GM21825 (cell line): Measurements from ENCODE around the gene TPM1.

ENCODE experiments used
- ATAC-seq: cut with Tn5 transposase; IDR thresholded peaks from one replicate; pipeline ENCODE4 v1.9.1; 2021; ENCODE audit warnings: mild to moderate bottlenecking, moderate library complexity; ENCODE audit not compliant: unreplicated experiment

TPM1 gene

DNA sequence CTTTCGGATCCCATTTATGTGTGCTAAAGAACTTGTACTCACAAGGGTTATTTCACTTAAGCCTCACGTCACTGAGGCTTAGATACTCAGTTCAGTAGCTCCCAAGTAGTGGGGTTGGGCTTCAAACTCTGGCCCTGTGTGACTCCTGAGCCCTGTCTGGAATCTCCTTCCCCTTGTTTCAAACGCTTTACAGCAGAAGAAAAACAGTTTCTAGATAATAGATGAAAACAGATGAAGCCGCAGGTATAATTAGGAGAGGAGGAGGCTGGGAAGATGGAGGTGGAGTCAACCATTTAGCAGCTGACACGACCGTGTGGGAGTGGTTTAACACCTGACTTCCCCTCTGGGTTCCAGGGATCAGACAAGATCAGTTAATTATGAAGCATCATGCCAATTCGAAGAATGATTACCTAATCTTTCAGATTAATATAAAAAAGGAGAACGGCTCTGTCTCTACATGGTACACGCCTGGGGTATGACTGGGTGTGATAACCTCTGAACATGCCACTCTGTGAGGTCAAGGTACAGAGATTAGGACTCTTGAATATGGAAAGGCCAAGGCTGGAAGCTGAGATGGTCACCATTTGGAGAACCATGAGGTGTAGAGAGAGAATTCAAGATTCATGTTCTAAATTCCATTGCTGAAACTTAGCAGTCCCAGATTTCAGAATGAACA, 31.1 kb downstream of the TPM1 start:
- ATAC-seq = no peak

DNA sequence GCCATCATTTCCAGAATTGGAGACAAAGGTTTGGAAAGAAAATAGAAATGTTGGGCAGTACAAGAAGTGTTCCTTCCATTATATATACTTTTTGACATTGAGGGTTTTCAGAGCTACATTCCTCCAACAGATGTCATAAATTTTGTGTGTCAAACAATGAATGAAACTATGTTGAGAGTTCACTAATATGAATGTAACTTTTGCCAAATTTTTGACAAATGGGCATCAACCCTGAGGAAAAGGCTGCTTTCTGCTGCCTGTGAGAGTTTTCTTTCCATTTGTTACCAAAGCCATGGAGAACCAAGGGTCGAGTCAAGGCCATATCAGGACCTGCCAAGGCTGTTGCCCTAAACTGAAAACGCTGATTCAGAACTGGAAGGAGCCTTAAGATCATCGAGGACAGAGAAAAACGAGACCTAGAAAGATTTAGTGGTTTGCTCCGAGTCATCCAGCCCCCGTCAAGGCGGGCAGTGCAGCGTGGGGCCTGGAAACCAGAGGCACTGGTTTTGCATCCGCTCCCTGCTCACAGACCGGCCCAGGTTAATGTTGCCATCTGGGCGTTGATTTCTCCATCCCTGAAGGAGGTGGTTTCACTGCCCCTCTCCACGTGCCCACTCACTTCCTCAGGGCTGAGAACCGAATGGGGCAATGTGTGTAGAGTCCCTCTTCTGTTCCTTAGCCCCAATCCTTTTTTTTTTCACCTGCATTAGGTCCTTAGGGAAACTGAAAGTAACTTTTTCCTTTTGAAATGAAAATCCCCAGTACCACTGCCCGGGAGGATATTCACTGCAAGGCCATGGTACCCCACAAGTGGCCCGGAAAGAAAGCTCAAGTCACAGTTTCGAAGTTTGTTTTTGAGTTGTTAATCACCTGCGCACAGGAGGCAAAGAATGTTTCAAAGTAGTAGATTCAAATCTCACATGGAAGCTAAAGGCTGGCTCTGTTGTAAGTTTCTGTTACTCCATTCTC, 32.8 kb downstream of the TPM1 start:
- ATAC-seq = no peak

DNA sequence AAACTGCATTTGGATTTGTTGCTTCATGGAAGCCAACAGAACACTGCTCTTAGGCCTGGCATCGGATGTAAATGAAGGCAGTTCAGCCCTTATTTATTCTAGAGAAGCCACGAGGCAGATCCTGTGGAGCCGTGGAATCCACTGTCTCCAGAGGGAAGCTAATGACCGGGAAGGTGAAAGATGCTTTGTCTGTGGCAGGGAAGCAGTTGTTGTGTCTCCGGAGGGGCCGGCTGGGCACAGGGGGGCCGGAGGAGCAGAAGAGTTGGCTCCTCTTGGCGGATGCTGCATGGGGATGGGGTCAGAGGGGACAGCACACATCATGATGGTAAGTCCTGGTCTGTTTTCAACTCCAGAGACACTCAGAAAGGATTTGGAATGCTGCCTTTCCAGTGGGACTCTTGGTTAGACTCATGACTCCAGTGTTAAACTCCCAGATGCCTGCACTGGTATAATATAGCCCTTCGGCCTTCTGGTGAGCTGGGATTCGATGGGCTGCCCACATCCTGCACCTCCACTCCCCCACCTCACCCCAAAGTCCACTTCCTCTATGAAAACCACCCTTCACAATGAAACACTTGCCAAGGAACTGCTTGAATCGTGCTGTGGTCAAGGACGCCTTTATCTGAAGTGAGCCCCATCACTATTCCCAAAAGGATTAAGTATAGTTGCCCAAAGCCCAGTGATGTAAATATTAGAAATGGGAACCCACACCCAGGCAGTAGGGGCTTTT, 33.6 kb downstream of the TPM1 start:
- ATAC-seq = no peak

DNA sequence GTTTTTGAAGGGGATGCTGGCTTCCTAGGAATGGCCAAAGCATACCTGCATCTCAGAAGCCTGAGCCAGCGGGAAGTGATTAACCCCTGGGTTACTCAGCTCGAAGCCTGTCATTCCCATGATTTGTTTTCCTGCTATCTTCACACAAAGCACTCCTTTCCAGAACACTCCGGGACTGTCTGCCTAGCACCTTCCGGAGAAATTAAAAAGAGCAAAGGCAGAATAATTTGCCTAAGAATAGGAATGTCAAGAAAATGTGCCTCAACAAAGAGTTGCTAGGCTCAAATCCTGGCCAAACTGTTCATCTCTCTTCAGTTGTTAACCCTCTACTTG, 34.1 kb downstream of the TPM1 start:
- no peak for ATAC-seq

DNA sequence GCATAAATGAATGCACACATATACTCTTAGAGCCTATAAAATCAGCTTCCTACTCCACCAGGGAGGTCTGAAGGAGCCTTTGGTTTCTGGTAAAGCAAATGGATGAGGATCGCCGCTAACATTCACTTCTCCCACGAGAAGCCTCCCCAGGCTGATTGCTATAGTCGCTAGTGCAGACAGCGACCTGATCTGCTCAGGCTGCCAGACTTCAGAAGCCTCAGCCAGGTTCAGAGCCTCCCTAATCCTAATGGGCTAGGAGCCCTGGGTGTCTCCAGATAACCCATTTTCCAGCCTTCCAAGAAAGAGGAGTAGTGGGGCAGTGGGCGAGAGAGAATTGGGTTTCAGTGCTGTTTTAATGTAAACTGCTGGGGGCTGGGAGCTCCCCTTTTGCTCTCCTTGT, 35.4 kb downstream of the TPM1 start:
- no peak for ATAC-seq

DNA sequence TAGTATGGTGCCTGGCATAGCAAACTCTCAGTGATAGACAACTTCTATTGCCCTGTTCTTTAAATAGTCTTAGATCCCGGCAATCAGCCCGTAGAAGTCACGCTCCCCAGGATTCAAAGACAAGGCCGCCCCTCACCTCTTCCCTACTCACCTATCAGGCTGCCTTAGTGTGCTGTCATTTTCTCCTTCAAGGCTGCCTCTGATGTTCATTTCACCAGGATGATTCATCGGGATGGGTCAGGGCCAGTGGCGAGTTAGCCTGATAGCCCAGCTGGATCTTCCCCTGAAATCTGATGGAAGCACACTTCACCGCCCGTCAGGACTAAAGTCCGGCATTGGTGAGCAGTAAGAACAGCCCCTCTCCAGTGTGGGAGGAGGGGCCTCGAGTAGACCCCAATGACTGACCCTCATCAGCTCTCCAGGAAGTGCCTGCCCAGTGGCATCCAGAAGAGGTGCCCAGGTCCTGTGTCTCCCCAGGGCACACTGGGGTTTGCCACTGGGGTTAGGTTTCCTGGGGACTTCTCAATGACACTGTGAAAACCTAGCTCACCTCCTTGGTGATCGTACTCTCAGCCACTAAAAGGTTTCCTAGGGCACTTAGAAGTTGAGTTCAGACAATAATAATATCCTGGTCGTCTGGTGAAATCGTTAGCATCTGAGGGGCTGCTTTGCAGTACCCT, 37.5 kb downstream of the TPM1 start:
- no peak for ATAC-seq

DNA sequence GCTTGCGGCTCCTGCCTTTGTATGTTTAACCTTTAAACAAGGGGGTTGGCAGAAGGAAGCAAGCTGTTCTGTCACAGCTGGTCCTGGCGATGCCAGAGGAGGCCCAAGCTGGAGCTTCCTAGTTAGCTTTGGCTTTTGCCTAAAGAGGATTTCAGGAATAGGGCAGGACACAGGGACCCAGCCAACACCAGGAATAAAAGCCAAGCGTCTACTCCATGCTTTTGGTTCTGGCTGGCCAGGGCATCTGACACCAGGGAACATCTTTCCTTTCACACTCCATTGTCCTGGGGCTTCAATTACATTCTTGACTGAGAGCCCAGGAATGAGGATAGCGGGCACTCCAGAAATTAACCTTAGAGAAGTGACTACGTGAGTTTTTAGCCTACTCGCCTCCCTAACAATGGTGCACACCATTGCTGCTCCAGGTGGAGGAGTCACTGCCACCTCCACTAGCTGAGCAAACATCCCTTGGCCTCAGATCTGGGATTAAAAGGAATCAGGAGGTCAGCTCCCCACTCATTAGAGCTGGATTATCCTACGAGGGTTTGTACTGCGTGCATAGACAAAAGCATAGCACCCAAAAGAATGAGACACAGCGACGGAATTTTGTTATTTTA, 38.2 kb downstream of the TPM1 start:
- no peak for ATAC-seq

DNA sequence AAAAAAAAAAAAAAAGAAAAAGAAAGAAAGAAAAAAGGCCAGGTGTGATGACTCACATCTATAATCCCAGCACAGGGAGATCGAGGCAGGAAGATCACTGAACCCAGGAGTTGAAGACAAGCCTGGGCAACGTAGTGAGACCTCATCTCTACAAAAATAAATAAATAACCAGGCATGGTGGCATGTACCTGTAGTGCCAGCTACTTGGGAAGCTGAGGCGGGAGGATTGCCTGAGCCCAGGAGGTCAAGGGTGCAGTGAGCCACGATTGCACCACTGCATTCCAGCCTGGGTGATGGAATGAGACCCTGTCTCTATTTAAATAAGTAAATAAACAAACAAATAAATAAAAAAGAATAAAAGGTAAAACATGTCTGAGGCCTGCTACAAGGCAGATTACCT, 39.8 kb downstream of the TPM1 start:
- ATAC-seq = no peak

DNA sequence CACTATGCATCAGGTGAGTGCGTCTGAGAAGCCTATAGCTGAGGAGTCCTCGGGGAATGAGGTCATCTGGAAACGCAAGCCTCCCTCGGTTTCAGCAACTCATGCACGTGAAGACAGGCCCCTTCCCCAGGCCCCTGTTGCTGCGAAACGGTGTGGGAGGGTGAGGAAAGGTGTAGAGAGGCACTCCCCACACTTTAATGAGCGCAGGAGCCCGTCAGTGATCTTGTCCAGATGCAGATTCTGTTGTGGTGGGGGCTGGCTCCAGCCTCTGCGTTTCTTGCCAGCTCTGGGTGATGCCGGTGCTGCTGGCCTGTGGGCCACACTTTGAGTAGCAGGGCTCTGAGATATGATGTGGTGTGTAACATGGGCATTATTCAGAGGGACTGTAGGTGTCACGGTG, 40.5 kb downstream of the TPM1 start:
- ATAC-seq = no peak

DNA sequence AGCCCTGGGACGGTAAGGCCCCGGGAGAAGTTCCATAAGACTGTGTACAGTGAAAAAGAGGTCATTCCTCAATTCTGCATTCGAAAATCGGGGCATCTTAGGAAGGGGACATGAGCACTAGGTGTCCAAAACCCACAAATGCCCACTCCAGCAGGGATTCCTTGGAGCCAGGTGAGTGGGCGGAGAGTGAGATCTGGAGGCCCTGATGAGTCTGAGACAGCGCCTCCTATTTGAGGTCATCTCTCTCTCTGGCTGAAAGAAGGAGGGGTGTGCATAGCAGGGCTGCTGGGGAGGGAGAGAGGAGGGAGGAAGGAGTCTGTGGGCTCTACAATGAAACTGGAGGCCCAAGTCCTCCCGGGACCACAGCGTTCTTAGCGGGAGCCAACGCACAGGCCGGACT, 41.0 kb downstream of the TPM1 start:
- ATAC-seq = no peak

DNA sequence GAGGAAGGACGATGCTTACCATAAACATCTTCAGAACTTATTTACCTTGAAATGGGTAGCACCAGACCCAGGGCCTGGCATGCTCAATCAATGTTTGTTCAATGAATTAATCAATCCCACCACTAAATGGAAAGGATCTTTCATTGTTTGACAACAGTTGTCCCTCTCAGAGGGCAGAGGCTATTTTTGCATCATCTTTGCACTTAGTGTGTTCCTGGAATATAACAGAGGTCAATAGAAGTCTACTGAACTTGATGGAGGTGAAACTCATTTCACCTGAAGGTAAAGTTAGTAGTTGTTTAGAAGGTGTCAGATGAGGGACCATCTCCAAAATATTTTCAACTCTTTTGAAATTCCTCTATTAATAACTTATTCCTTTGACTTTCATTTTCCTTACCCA, 42.3 kb downstream of the TPM1 start:
- ATAC-seq = no peak

DNA sequence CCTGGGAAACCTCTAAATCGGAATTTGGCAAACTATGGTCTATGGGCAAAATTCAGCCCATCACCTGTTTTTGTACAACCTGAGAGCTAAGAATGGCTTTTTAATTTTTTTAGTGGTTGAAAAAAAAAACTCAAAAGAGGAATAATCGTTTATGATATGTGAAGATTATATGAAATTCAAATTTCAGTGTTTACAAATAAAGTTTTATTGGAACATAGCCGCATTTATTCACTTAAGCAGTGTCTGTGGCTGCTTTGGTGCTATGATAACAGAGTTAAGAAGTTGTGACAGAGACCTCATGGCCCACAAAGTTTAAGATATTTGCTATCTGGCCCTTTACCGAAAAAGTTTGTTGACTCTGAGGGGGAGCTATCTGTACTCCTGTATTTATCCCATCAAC, 42.7 kb downstream of the TPM1 start:
- ATAC-seq = no peak

DNA sequence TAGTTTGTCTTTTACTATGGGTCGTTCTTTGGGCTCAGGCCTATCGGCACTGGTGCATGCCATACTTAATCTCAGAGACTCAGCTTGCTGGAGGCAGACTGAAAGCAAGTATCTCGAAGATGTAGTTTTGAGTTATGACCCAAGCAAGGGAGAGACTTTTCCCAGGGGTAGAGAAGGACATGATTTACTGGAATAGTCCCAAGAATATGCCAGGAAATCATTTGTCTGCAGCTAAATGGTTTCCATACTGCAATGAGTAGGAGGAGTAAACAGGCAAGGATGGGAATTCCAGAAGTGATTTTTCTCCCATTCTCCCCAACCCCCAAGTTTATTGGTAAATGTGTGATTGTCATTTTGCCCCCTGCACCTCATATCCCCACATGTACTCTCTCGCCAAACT, 43.7 kb downstream of the TPM1 start:
- no peak for ATAC-seq

DNA sequence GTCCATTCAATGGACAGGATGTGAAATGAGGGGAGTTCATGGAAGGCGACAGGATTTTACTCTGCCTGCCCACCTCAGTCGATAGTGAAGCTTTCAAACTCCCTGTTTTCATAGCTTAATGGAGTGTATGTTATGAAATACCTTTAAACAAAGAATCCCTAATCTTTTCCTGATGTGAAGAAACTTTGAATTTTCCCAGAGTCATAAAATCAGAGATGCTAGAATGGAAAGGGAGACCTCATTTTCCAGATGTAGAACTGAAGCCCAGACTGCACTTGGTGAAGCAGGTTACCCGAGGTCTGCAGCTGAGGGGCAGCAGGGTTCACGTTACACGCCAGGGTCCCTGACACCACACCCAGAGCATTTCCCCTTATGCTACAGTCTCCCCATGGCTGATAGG, 44.4 kb downstream of the TPM1 start:
- no peak for ATAC-seq

DNA sequence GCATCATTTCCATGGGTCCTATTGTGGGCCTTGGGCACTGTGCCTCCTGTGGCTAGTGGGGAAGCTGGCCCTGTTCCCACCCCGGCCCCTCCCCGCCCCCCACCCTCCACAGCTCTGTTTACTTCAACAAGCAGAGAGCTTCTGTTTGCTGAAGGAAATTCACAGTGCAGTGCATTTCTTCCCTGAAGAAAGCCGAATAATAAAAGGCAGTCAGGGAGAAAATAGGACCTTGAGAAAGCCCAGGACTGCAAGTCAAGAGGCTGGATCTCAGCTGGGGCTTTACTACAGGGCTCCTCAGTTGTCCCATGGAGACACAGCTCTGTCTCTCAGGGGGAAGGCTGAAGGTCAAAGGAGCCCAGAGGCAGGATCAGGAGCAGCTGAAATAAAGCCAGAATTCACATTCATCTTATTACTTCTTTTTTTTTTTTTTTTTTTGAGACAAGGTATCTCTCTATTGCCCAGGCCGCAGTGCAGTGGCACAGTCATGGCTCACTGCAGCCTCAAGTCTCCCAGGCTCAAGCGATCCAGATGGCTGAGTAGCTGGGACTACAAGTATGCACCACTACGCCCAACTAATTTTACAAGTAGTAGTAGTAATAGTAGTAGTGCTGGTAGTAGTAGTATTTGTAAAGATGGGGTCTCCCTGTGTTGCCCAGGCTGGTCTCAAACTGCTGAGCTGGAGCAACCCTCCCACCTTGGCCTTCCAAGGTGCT, 46.1 kb downstream of the TPM1 start:
- ATAC-seq = no peak

DNA sequence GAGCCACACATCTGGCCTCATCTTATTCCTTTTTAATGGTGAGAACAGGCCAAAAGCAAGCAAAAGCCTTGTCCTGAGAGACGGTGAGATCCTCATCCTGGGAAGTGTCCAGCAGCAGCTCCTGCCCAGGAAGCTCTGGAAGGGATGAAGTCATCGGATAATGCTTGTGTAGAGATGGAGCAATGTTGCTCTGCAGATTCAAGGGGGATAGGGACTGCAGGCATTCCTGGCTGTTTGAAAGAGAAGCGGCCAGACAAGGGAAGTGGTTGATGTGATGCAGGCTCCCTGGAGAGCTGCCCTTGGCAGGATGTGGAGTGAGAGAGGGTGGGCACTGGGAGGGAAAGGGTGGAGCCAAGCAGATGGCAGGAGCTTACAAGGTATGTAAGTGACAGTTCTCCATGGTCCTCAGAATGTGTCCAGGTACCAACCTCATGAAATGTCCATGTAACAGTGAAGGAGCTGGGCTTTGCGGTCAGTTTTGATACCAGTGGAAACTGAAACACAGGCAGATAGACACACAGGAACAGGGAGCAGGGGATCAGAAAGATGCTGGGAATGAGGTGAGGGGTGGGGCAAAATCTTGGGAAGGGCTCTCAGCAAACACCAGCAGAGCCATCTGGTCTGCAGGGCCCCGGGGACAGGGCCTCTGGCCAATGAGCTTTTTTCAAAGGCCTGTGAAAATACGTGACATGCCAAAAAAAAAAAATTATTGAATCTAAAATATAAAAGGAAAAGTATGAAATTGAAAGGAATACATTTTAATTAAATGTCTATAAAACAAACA, 46.9 kb downstream of the TPM1 start:
- no peak for ATAC-seq

DNA sequence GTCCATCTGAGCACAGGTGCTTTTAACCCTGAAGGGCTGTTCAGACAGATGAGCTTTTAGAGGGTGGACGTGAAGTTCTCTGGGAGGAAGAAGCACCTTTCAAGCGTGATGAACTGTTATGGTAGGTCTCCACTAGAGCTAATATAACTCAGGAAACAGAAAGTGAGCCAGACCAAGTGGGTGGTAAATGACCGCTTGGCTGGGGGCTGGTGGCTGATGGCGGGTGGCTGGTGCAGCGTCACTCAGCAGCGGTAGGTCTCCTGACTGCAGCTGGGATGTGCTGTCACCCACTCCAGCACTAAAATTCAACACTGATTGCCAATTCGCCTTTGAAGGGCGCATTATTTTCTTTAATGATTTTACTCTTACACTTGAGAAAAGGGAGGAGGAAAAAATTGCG, 47.9 kb downstream of the TPM1 start:
- ATAC-seq = no peak

DNA sequence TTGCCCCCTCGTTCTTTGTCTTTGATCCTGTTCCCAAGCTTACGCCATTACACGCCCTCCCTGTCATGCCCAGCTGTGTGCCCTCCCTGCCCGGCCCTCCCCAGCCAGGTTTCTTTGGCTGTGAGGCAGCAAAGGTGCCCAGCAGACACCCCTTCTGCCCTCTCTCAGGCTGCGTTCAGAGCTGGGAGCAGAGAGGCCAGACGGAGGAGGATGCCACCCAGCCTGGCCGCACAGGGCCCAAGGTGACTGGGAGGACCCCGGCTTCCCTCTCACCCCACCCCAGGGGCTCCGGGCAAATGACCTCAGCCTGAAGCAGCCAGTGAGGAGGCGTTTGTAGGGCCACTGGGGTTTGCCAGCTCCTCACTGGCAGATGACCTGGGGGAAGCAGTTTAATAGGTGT, 48.3 kb downstream of the TPM1 start:
- ATAC-seq = no peak

DNA sequence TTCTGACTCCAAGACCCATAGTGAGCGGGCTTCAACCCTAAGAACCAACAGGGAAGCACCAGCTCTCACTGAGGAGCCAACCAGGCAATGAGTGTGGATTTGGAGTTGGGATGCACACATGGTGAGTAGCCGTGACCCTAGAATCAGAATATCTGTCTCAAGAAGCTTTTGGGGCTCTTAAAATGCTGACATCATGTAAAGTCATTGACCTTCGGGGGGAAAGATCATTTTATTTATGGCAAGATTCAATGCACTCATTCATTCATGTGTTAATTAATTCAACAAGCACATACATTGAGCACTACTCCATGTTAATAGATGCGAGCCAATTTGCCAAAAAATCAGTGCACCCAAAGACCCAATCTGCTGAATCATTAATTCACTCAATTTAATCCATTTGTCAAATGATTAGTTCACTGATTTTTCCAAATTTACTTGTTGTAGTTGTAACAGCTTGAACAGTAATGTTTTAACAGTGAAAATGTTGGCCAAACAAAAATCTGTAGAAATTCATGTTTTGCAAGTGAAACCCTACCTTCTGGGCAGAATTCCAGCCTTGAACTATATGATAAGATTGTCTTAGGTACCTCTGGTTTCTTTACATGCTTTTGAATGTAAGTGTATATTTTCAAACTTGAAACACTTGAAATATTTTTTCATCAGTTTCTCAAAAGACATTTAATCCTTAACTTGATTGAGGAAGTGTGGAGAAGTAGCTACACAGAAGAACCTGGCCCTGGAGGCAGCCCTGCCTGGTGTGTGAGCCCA, 49.3 kb downstream of the TPM1 start:
- ATAC-seq = no peak
